Testis (tissue), 3 donors: ENCODE data around the gene FZD2. TPM values are rescaled to one million over a fixed set of nuclear protein-coding genes. Genes with fewer than 3 reads are reported as not detected.
"Not testable (repeated sequence)": the region's sequence is repeated elsewhere in the genome, so short reads cannot be mapped to it uniquely, and the experiment has no call there.

Experiments used
- DNase-seq: peaks from one replicate; pipeline ENCODE4 v3.0.0-alpha.2; 2019
- H3K27ac ChIP-seq, 2 donors: fragments of 200-600 bp; sonication (generic); one replicate each; pipeline ENCODE4 v1.5.1; 2019
- H3K27me3 ChIP-seq: fragments of 200-600 bp; sonication (generic); one replicate; pipeline ENCODE4 v1.5.1; 2019
- H3K36me3 ChIP-seq: fragments of 200-600 bp; sonication (generic); one replicate; pipeline ENCODE4 v1.5.1; 2017; ENCODE audit warnings: low read depth; ENCODE audit errors: missing control alignments
- H3K4me1 ChIP-seq: fragments of 200-600 bp; sonication (generic); one replicate; pipeline ENCODE4 v1.5.1; 2019
- H3K4me3 ChIP-seq, 2 donors: fragments of 200-600 bp; sonication (generic); one replicate each; pipeline ENCODE4 v1.5.1; 2017 to 2019
- H3K9me3 ChIP-seq: fragments of 200-600 bp; sonication (generic); one replicate; pipeline ENCODE4 v1.5.1; 2017
- CTCF ChIP-seq, 3 experiments: fragments of 450-650 bp in 2 of 3; fragments of 200-600 bp in 1 of 3; sonication (generic) in 1 of 3; IDR thresholded peaks; one replicate each; pipeline ENCODE4 v1.5.1; 2016 to 2019; ENCODE audit warnings: antibody characterized with exemption in 3 of 3, mild to moderate bottlenecking in 2 of 3, moderate library complexity in 1 of 3
- POLR2A ChIP-seq: fragments of 450-650 bp; IDR thresholded peaks from one replicate; pipeline ENCODE4 v1.6.1; 2017; ENCODE audit warnings: antibody characterized with exemption, mild to moderate bottlenecking, moderate library complexity
- WGBS, 2 donors: methylation state at CpG; one replicate each; pipeline ENCODE4 v1.1.5; 2018; 5-methylcytosine and 5-hydroxymethylcytosine counted together
- intact Hi-C: fragments of 100-400 bp; cut with DNase I; formaldehyde crosslinking; loops from one replicate; pipeline ENCODE4 v1.15.1; 2023; ENCODE audit warnings: low total_unique reads
- polyA plus RNA-seq: library from polyadenylated mRNA; stranded (reverse); fragments of 350-450 nt; fragmentation: Illumina TruSeq; extraction: RNeasy Lipid Tissue Mini Kit (QIAGEN cat#74804); gene quantifications from one replicate; pipeline ENCODE4 v1.2.3, GENCODE V29; 2014; ENCODE audit warnings: low read depth, low replicate concordance; ENCODE audit not compliant: insufficient read depth
- total RNA-seq, 2 donors: library from RNA; depleted of rRNA; stranded (reverse); fragments of >200 nt; gene quantifications; one replicate each; pipeline ENCODE4 v1.2.3, GENCODE V29; 2016

The FZD2 gene
- total and polyA plus RNA-seq, 3 donors from 2014 or later = 4.2 to 9.1 (median 6.1) TPM

GRCh38 chr17:44589316-44590071, 32.2 kb downstream of the FZD2 start:
- 55 to 71% methylated on average over 10 of the region's 10 CpGs for WGBS, 2 donors
- TF ChIP-seq CTCF (IDR thresholded peaks at IDR 0.05) (no peak), POLR2A (no peak)

GRCh38 chr17:44590072-44590462, 32.8 kb downstream of the FZD2 start:
- H3K36me3 ChIP-seq, DNase-seq, H3K9me3 ChIP-seq, intact Hi-C loops, H3K4me3 ChIP-seq, H3K27me3 ChIP-seq, H3K27ac ChIP-seq: not testable (repeated sequence)
- peaks cover 11% of the 10 kb centered on the region for H3K4me1 ChIP-seq
- 63 to 85% methylated on average over 1 of the region's 1 CpG for WGBS, 2 donors

More at GRCh38 chr17:44589316-44590071, 32.2 kb downstream of the FZD2 start:
- Histone ChIP-seq H3K27me3 (no peaks in the 10 kb centered on the region), H3K27ac (no peak overlapping the region), H3K36me3 (no peaks in the 10 kb centered on the region), H3K4me3 (no peak overlapping the region), H3K4me1 (peaks cover 11% of the 10 kb centered on the region), H3K9me3 (no peaks in the 10 kb centered on the region)
- intact Hi-C loops = no loop called here
- no peak for DNase-seq

- intact Hi-C loops, H3K36me3 ChIP-seq, H3K4me3 ChIP-seq, H3K27ac ChIP-seq, H3K9me3 ChIP-seq, H3K27me3 ChIP-seq, DNase-seq: not testable (repeated sequence)
- WGBS, 2 donors = 51 to 72% methylated on average over 2 of the region's 2 CpGs
- H3K4me1 ChIP-seq = peaks cover 11% of the 10 kb centered on the region
Measured at GRCh38 chr17:44590762-44591161, 33.5 kb downstream of the FZD2 start.

GRCh38 chr17:44591206-44591605, 33.9 kb downstream of the FZD2 start:
- 46 to 52% methylated on average over 4 of the region's 4 CpGs for WGBS, 2 donors
- DNase-seq = no peak

GRCh38 chr17:44593156-44593555, 35.9 kb downstream of the FZD2 start:
- TF ChIP-seq POLR2A (no peak), CTCF (IDR thresholded peaks at IDR 0.05) (no peak)
- Histone ChIP-seq H3K4me1 (no peaks in the 10 kb centered on the region), H3K27me3 (no peaks in the 10 kb centered on the region), H3K27ac (no peak overlapping the region), H3K9me3 (no peaks in the 10 kb centered on the region), H3K4me3 (no peak overlapping the region), H3K36me3 (no peaks in the 10 kb centered on the region)
- no peak for DNase-seq
- 68 to 87% methylated on average over 5 to 6 of the region's 6 CpGs for WGBS, 2 donors
- intact Hi-C loops = no loop called here

More at GRCh38 chr17:44591206-44591605, 33.9 kb downstream of the FZD2 start:
- intact Hi-C loops = no loop called here
- no peak overlapping the region for H3K4me3 ChIP-seq
- no peaks in the 10 kb centered on the region for H3K27me3 ChIP-seq
- no peaks in the 10 kb centered on the region for H3K9me3 ChIP-seq
- no peak overlapping the region for H3K27ac ChIP-seq
- H3K36me3 ChIP-seq = no peaks in the 10 kb centered on the region
- peaks cover 11% of the 10 kb centered on the region for H3K4me1 ChIP-seq
- no peak for TF ChIP-seq CTCF (IDR thresholded peaks at IDR 0.05)
- TF ChIP-seq POLR2A = no peak
